ENCODE results near the gene SLC38A3.

SLC38A3 gene

GRCh38 chr3:50246517-50246954, 41.5 kb downstream of the SLC38A3 start:
- peaks cover 70% of the 10 kb centered on the region for H3K4me1 Mint-ChIP-seq
- DNase-seq (ENCODE audit: low spot score in 2 of 2), result peak; percentile 51 to 69

GRCh38 chr3:50248387-50248786, 43.3 kb downstream of the SLC38A3 start:
- H3K4me1 Mint-ChIP-seq, result peaks cover 56% of the 10 kb centered on the region

More at GRCh38 chr3:50246517-50246954, 41.5 kb downstream of the SLC38A3 start:
- peak; percentile 87 for ATAC-seq (replicated peaks; ENCODE audit: extremely low read depth, poor library complexity, severe bottlenecking)
- Mint-ChIP-seq H3K27me3 (no peaks in the 10 kb centered on the region), H3K9me3 (no peaks in the 10 kb centered on the region), H3K4me3 (peak overlapping the region; percentile 79), H3K36me3 (ENCODE audit: insufficient read depth) (peaks cover 44% of the 10 kb centered on the region), H3K27ac (ENCODE audit: low read depth) (peak overlapping the region; percentile 91)

GRCh38 chr3:50249457-50249856, 44.4 kb downstream of the SLC38A3 start:
- Mint-ChIP-seq H3K27me3 (no peaks in the 10 kb centered on the region), H3K4me3 (no peak overlapping the region), H3K4me1 (peaks cover 57% of the 10 kb centered on the region), H3K9me3 (no peaks in the 10 kb centered on the region), H3K27ac (ENCODE audit: low read depth) (peak overlapping the region; percentile 78), H3K36me3 (ENCODE audit: insufficient read depth) (peaks cover 52% of the 10 kb centered on the region)
- DNase-seq (ENCODE audit: low spot score in 2 of 2), result no peak
- no peak for ATAC-seq (replicated peaks; ENCODE audit: extremely low read depth, poor library complexity, severe bottlenecking)

More at GRCh38 chr3:50248387-50248786, 43.3 kb downstream of the SLC38A3 start:
- no peaks in the 10 kb centered on the region for H3K9me3 Mint-ChIP-seq
- H3K4me3 Mint-ChIP-seq, result peak overlapping the region; percentile 56
- H3K27ac Mint-ChIP-seq (ENCODE audit: low read depth), result peak overlapping the region; percentile 78
- peaks cover 56% of the 10 kb centered on the region for H3K36me3 Mint-ChIP-seq (ENCODE audit: insufficient read depth)
- no peaks in the 10 kb centered on the region for H3K27me3 Mint-ChIP-seq
- ATAC-seq (replicated peaks; ENCODE audit: extremely low read depth, poor library complexity, severe bottlenecking) (no peak), DNase-seq (ENCODE audit: low spot score in 2 of 2) (no peak)

- no peaks in the 10 kb centered on the region for H3K9me3 Mint-ChIP-seq
- peaks cover 51% of the 10 kb centered on the region for H3K36me3 Mint-ChIP-seq (ENCODE audit: insufficient read depth)
- no peak overlapping the region for H3K27ac Mint-ChIP-seq (ENCODE audit: low read depth)
- no peaks in the 10 kb centered on the region for H3K27me3 Mint-ChIP-seq
- DNase-seq (ENCODE audit: low spot score in 2 of 2) (no peak), ATAC-seq (replicated peaks; ENCODE audit: extremely low read depth, poor library complexity, severe bottlenecking) (no peak)
- no peak overlapping the region for H3K4me3 Mint-ChIP-seq
- H3K4me1 Mint-ChIP-seq, result peaks cover 48% of the 10 kb centered on the region
These were observed 45.4 kb downstream of the SLC38A3 start for GRCh38 chr3:50250514-50250913.

- H3K27ac Mint-ChIP-seq (ENCODE audit: low read depth), result no peak overlapping the region
These were observed 46.1 kb downstream of the SLC38A3 start for GRCh38 chr3:50251220-50251619.

GRCh38 chr3:50254577-50255250, 49.6 kb downstream of the SLC38A3 start:
- H3K36me3 Mint-ChIP-seq (ENCODE audit: insufficient read depth), result peaks cover 64% of the 10 kb centered on the region
- no peak for DNase-seq (ENCODE audit: low spot score in 2 of 2)
- H3K27ac Mint-ChIP-seq (ENCODE audit: low read depth), result peak overlapping the region; percentile 78
- ATAC-seq (replicated peaks; ENCODE audit: extremely low read depth, poor library complexity, severe bottlenecking), result no peak
- peaks cover 23% of the 10 kb centered on the region for H3K4me1 Mint-ChIP-seq
- no peak overlapping the region for H3K4me3 Mint-ChIP-seq
- H3K27me3 Mint-ChIP-seq, result no peaks in the 10 kb centered on the region
- H3K9me3 Mint-ChIP-seq, result no peaks in the 10 kb centered on the region

More at GRCh38 chr3:50251220-50251619, 46.1 kb downstream of the SLC38A3 start:
- Mint-ChIP-seq H3K36me3 (ENCODE audit: insufficient read depth) (peaks cover 49% of the 10 kb centered on the region), H3K4me3 (peak overlapping the region; percentile 21), H3K9me3 (no peaks in the 10 kb centered on the region), H3K27me3 (no peaks in the 10 kb centered on the region), H3K4me1 (peaks cover 41% of the 10 kb centered on the region)
- ATAC-seq (replicated peaks; ENCODE audit: extremely low read depth, poor library complexity, severe bottlenecking) (no peak), DNase-seq (ENCODE audit: low spot score in 2 of 2) (no peak)

GRCh38 chr3:50255251-50255615, 50.2 kb downstream of the SLC38A3 start:
- Mint-ChIP-seq H3K36me3 (ENCODE audit: insufficient read depth) (peaks cover 66% of the 10 kb centered on the region), H3K27me3 (no peaks in the 10 kb centered on the region), H3K4me3 (no peak overlapping the region), H3K9me3 (no peaks in the 10 kb centered on the region), H3K4me1 (peaks cover 23% of the 10 kb centered on the region), H3K27ac (ENCODE audit: low read depth) (no peak overlapping the region)
- DNase-seq (ENCODE audit: low spot score in 2 of 2) (no peak), ATAC-seq (replicated peaks; ENCODE audit: extremely low read depth, poor library complexity, severe bottlenecking) (no peak)

GRCh38 chr3:50256978-50257890, 52.2 kb downstream of the SLC38A3 start:
- H3K36me3 Mint-ChIP-seq (ENCODE audit: insufficient read depth), result peaks cover 54% of the 10 kb centered on the region
- DNase-seq (ENCODE audit: low spot score in 2 of 2) (no peak), ATAC-seq (replicated peaks; ENCODE audit: extremely low read depth, poor library complexity, severe bottlenecking) (no peak)
- H3K27me3 Mint-ChIP-seq, result no peaks in the 10 kb centered on the region
- no peak overlapping the region for H3K27ac Mint-ChIP-seq (ENCODE audit: low read depth)
- peaks cover 13% of the 10 kb centered on the region for H3K4me1 Mint-ChIP-seq
- no peaks in the 10 kb centered on the region for H3K9me3 Mint-ChIP-seq
- no peak overlapping the region for H3K4me3 Mint-ChIP-seq

GRCh38 chr3:50258029-50258680, 53.1 kb downstream of the SLC38A3 start:
- DNase-seq (ENCODE audit: low spot score in 2 of 2) (no peak), ATAC-seq (replicated peaks; ENCODE audit: extremely low read depth, poor library complexity, severe bottlenecking) (no peak)
- H3K9me3 Mint-ChIP-seq, result no peaks in the 10 kb centered on the region
- H3K27me3 Mint-ChIP-seq, result no peaks in the 10 kb centered on the region
- H3K4me3 Mint-ChIP-seq, result no peak overlapping the region
- H3K36me3 Mint-ChIP-seq (ENCODE audit: insufficient read depth), result peaks cover 46% of the 10 kb centered on the region
- H3K27ac Mint-ChIP-seq (ENCODE audit: low read depth), result peak overlapping the region; percentile 32
- peaks cover 13% of the 10 kb centered on the region for H3K4me1 Mint-ChIP-seq

GRCh38 chr3:50258979-50259378, 53.9 kb downstream of the SLC38A3 start:
- H3K27ac Mint-ChIP-seq (ENCODE audit: low read depth), result peak overlapping the region; percentile 63
- H3K27me3 Mint-ChIP-seq, result no peaks in the 10 kb centered on the region
- ATAC-seq (replicated peaks; ENCODE audit: extremely low read depth, poor library complexity, severe bottlenecking), result no peak
- peaks cover 6% of the 10 kb centered on the region for H3K4me1 Mint-ChIP-seq
- H3K4me3 Mint-ChIP-seq, result peak overlapping the region; percentile 20
- H3K36me3 Mint-ChIP-seq (ENCODE audit: insufficient read depth), result peaks cover 43% of the 10 kb centered on the region
- DNase-seq (ENCODE audit: low spot score in 2 of 2), result no peak
- H3K9me3 Mint-ChIP-seq, result no peaks in the 10 kb centered on the region

- no peak for DNase-seq (ENCODE audit: low spot score in 2 of 2)
- Mint-ChIP-seq H3K4me3 (peak overlapping the region; percentile 66), H3K9me3 (no peaks in the 10 kb centered on the region), H3K4me1 (peaks cover 6% of the 10 kb centered on the region), H3K27ac (ENCODE audit: low read depth) (peak overlapping the region; percentile 63), H3K27me3 (no peaks in the 10 kb centered on the region), H3K36me3 (ENCODE audit: insufficient read depth) (peaks cover 43% of the 10 kb centered on the region)
- ATAC-seq (replicated peaks; ENCODE audit: extremely low read depth, poor library complexity, severe bottlenecking), result no peak
These were observed 54.5 kb downstream of the SLC38A3 start for GRCh38 chr3:50259432-50260026.
